Measurements from ENCODE around the gene DEF6. TPM values are rescaled to one million over a fixed set of nuclear protein-coding genes. Genes with fewer than 3 reads are reported as not detected.

DEF6 gene
- total and polyA plus RNA-seq, 2 donors from 2014 or later = 2.7 to 16.3 TPM

DNA sequence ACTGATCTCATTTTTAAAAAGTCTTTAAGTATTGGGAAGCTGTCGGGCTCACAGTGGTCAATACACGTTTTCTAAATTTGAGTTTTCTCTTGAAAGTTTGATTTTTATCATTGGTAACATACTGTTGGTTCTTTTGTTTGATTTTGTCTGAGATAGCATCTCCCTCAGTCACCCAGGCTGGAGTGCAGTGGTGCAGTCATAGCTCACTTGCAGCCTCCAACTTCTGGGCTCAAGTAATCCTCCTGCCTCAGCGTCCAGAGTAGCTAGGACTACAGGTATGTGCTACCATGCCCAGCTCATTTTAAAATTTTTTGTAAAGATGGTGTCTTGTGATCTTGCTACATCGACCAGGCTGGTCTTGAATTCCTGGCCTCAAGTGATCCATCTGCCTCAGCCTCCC, 53.8 kb downstream of the DEF6 start:
- intact Hi-C loops (cut with DNase I) = no loop called here
- no peak overlapping the region for H3K4me3 ChIP-seq (ENCODE audit: low read length in 3 of 3)
- H3K9me3 ChIP-seq (ENCODE audit: control insufficient read depth in 2 of 3, insufficient read depth in 1 of 3, low read length in 3 of 3) = no peaks in the 10 kb centered on the region
- DNase-seq (no peak), FAIRE-seq (no peak)
- no peaks in the 10 kb centered on the region for H3K4me1 ChIP-seq (ENCODE audit: control insufficient read depth in 2 of 3, insufficient read depth in 2 of 3, low read depth in 1 of 3, low read length in 3 of 3)
- no peak overlapping the region for H3K9ac ChIP-seq (ENCODE audit: low read length in 3 of 3)
- TF ChIP-seq, protein P1, sequence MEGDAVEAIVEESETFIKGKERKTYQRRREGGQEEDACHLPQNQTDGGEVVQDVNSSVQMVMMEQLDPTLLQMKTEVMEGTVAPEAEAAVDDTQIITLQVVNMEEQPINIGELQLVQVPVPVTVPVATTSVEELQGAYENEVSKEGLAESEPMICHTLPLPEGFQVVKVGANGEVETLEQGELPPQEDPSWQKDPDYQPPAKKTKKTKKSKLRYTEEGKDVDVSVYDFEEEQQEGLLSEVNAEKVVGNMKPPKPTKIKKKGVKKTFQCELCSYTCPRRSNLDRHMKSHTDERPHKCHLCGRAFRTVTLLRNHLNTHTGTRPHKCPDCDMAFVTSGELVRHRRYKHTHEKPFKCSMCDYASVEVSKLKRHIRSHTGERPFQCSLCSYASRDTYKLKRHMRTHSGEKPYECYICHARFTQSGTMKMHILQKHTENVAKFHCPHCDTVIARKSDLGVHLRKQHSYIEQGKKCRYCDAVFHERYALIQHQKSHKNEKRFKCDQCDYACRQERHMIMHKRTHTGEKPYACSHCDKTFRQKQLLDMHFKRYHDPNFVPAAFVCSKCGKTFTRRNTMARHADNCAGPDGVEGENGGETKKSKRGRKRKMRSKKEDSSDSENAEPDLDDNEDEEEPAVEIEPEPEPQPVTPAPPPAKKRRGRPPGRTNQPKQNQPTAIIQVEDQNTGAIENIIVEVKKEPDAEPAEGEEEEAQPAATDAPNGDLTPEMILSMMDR (IDR thresholded peaks at IDR 0.05; ENCODE audit: borderline replicate concordance, extremely low read depth, insufficient read depth) = no peak
- peaks cover 0 to 17% (median 5%) of the 10 kb centered on the region in 3 donors for H3K36me3 ChIP-seq (ENCODE audit: control insufficient read depth in 2 of 3, insufficient read depth in 3 of 3, low read length in 3 of 3)
- no peak overlapping the region for H3K27ac ChIP-seq (ENCODE audit: low read depth in 2 of 2, low read length in 2 of 2)
- no peaks in the 10 kb centered on the region for H3K27me3 ChIP-seq (ENCODE audit: control insufficient read depth, insufficient read depth, low read length)

- TF ChIP-seq, protein P1 (IDR thresholded peaks at IDR 0.05; ENCODE audit: borderline replicate concordance, extremely low read depth, insufficient read depth) = no peak
- no peak overlapping the region for H3K4me3 ChIP-seq (ENCODE audit: low read length in 3 of 3)
- no peaks in the 10 kb centered on the region for H3K4me1 ChIP-seq (ENCODE audit: control insufficient read depth in 2 of 3, insufficient read depth in 2 of 3, low read depth in 1 of 3, low read length in 3 of 3)
- H3K27me3 ChIP-seq (ENCODE audit: control insufficient read depth, insufficient read depth, low read length) = no peaks in the 10 kb centered on the region
- no peak for FAIRE-seq
- H3K9me3 ChIP-seq (ENCODE audit: control insufficient read depth in 2 of 3, insufficient read depth in 1 of 3, low read length in 3 of 3) = no peaks in the 10 kb centered on the region
- peaks cover 0 to 12% (median 5%) of the 10 kb centered on the region in 3 donors for H3K36me3 ChIP-seq (ENCODE audit: control insufficient read depth in 2 of 3, insufficient read depth in 3 of 3, low read length in 3 of 3)
- intact Hi-C loops (cut with DNase I) = no loop called here
- no peak overlapping the region for H3K9ac ChIP-seq (ENCODE audit: low read length in 3 of 3)
- no peak for DNase-seq
- no peak overlapping the region for H3K27ac ChIP-seq (ENCODE audit: low read depth in 2 of 2, low read length in 2 of 2)
Observed at GRCh38 chr6:35352735-35353134, 55.1 kb downstream of the DEF6 start.

DNA sequence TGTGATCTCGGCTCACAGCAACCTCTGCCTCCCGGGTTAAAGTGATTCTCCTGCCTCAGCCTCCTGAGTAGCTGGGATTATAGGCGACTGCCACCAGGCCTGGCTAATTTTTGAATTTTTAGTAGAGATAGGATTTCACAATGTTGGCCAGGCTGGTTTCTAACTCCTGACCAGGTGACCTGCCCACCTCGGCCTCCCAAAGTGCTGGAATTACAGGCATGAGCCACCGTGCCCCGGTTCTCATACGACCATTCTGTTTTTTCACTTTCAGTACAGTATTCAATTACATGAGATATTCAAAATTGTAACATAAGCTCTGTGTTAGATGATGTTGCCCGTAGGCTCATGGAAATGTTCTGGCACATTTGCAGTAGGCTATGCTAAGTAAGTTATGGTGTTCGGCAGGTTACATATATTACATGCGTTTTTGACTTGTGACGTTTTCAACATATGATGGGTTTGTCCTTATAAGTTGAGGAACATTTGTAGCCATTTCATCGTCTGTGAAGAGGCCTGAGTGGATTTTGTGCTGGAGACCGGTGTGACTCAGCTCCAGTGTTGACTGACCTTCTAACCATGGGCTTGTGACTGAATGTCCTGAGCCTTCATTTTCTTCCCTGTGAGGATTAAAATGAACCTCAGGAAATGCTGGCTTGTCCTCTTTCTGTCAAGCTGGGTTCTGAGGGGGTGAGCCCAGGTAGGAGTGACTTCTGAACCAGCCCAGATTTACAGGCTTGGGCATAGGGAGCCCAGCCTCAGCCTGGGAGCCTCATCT, 56.9 kb downstream of the DEF6 start:
- Histone ChIP-seq H3K36me3 (ENCODE audit: control insufficient read depth in 2 of 3, insufficient read depth in 3 of 3, low read length in 3 of 3) (peaks cover 0 to 12% (median 0%) of the 10 kb centered on the region in 3 donors), H3K4me3 (ENCODE audit: low read length in 3 of 3) (no peak overlapping the region), H3K27ac (ENCODE audit: low read depth in 2 of 2, low read length in 2 of 2) (no peak overlapping the region), H3K4me1 (ENCODE audit: control insufficient read depth in 2 of 3, insufficient read depth in 2 of 3, low read depth in 1 of 3, low read length in 3 of 3) (peaks cover 0 to 12% (median 4%) of the 10 kb centered on the region in 3 donors), H3K9ac (ENCODE audit: low read length in 3 of 3) (no peak overlapping the region), H3K9me3 (ENCODE audit: control insufficient read depth in 2 of 3, insufficient read depth in 1 of 3, low read length in 3 of 3) (no peaks in the 10 kb centered on the region), H3K27me3 (ENCODE audit: control insufficient read depth, insufficient read depth, low read length) (no peaks in the 10 kb centered on the region)
- DNase-seq (no peak), FAIRE-seq (no peak)
- TF ChIP-seq, protein P1 (IDR thresholded peaks at IDR 0.05; ENCODE audit: borderline replicate concordance, extremely low read depth, insufficient read depth) = no peak
- intact Hi-C loops (cut with DNase I) = no loop called here
